Subcutaneous adipose tissue (tissue), 4 donors: ENCODE data around the gene DNAJC17. TPM values are rescaled to one million over a fixed set of nuclear protein-coding genes. Genes with fewer than 3 reads are reported as not detected.

Experiments
- total RNA-seq, 4 donors: library from RNA; depleted of rRNA; stranded (reverse); fragments of >200 nt; gene quantifications; one replicate each; pipeline ENCODE4 v1.1.0, GENCODE V29; 2016
- TF ChIP-seq, protein P1 (sequence below): fragments of 450-650 bp; IDR thresholded peaks from one replicate; pipeline ENCODE4 v1.5.1; 2016; ENCODE audit warnings: low read depth, mild to moderate bottlenecking, control low read depth, antibody characterized with exemption, moderate library complexity

DNAJC17 gene, protein sequence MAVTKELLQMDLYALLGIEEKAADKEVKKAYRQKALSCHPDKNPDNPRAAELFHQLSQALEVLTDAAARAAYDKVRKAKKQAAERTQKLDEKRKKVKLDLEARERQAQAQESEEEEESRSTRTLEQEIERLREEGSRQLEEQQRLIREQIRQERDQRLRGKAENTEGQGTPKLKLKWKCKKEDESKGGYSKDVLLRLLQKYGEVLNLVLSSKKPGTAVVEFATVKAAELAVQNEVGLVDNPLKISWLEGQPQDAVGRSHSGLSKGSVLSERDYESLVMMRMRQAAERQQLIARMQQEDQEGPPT
- 10 to 100 TPM; 12.1 to 33.9 (median 18.3) TPM for total RNA-seq

DNA sequence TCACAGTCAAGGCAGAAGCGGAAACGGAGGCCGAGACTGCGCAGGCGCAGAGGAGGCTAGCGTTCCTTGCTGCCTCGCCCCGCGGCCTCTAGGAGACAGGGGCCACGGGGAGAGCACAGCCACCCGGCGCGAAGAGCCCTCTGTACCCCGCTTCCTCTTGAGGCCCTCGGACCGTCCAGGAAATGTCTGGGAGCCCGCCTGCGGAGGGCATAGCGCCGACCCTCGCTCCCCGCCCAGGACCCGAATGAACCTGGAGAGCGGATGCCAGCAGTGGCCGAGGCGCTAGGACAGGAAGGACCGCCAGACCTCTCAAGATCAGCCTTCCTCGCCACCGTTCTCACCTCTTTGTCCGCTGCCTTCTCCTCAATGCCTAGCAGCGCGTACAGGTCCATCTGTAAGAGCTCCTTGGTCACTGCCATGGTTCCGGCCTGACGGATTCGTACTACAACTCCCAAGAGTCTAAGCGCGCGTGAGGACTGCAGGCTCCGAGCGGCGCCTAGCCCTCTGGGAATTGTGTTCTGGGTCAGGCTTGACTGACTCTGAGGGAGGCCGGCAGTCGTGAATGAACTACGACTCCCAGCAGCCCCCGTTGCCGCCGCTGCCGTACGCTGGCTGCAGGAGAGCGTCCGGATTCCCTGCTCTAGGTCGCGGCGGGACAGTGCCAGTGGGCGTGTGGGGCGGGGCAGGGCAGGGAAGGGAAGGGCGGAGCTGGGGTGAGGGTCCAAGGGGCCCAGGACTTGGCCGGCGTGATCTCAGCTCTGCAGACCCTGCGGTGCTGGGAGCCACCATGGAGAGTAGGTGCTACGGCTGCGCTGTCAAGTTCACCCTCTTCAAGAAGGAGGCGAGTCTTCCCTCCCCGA, at the start of gene DNAJC17, which contains the start of gene ZFYVE19:
DNAJC17 (minus strand) TSS at position 446 of the 860 bp plus-strand sequence; CDS start at position 419, 27 bp downstream.
ZFYVE19 (plus strand) TSS at position 62 of the 860 bp plus-strand sequence; CDS start at position 563, 501 bp downstream.
- TF ChIP-seq, protein P1, sequence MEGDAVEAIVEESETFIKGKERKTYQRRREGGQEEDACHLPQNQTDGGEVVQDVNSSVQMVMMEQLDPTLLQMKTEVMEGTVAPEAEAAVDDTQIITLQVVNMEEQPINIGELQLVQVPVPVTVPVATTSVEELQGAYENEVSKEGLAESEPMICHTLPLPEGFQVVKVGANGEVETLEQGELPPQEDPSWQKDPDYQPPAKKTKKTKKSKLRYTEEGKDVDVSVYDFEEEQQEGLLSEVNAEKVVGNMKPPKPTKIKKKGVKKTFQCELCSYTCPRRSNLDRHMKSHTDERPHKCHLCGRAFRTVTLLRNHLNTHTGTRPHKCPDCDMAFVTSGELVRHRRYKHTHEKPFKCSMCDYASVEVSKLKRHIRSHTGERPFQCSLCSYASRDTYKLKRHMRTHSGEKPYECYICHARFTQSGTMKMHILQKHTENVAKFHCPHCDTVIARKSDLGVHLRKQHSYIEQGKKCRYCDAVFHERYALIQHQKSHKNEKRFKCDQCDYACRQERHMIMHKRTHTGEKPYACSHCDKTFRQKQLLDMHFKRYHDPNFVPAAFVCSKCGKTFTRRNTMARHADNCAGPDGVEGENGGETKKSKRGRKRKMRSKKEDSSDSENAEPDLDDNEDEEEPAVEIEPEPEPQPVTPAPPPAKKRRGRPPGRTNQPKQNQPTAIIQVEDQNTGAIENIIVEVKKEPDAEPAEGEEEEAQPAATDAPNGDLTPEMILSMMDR: no peak

DNA sequence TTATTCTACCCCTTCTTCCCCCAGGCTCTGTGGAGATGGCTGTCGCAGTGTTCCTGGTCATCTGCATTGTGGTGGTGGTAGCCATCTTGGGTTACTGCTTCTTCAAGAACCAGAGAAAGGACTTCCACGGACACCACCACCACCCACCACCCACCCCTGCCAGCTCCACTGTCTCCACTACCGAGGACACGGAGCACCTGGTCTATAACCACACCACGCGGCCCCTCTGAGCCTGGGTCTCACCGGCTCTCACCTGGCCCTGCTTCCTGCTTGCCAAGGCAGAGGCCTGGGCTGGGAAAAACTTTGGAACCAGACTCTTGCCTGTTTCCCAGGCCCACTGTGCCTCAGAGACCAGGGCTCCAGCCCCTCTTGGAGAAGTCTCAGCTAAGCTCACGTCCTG, 49.5 kb upstream of the DNAJC17 start:
- TF ChIP-seq, protein P1: no peak

DNA sequence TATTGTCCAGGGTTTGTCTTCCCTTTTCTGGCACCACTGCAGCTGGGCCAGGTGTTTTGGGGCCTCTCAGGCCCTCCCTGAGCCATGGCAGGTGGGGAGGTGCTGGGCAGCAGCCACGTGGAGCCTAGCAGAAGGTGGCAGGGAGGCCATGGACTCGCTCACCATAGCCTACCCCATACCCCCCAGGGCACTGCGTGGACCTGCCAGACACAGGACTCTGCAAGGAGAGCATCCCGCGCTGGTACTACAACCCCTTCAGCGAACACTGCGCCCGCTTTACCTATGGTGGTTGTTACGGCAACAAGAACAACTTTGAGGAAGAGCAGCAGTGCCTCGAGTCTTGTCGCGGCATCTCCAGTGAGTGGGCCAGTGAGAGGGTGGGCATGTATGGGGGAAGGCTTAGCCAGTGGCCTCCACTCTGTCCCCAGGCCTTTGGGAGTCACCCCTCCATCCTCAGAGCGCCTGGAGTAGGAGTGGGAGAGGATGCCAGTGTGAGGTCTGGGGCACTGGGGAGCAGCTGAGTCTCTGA, 48.5 kb upstream of the DNAJC17 start:
- TF ChIP-seq, protein P1: no peak

DNA sequence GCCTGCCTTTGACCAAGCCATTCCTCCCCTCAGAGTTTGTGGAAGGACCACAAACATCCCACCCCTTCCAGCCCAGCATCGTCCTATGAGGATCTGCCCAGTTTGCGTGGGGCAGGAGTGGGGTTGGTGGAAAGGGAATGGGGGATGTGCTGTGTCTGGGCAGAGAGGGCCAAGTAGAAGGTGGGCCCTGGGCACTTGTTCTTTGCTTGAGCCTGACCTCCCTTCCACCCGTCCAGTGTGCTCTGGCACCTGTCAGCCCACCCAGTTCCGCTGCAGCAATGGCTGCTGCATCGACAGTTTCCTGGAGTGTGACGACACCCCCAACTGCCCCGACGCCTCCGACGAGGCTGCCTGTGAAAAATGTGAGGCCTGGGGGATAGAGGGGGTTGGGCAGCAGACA, 46.9 kb upstream of the DNAJC17 start:
- TF ChIP-seq, protein P1: no peak

DNA sequence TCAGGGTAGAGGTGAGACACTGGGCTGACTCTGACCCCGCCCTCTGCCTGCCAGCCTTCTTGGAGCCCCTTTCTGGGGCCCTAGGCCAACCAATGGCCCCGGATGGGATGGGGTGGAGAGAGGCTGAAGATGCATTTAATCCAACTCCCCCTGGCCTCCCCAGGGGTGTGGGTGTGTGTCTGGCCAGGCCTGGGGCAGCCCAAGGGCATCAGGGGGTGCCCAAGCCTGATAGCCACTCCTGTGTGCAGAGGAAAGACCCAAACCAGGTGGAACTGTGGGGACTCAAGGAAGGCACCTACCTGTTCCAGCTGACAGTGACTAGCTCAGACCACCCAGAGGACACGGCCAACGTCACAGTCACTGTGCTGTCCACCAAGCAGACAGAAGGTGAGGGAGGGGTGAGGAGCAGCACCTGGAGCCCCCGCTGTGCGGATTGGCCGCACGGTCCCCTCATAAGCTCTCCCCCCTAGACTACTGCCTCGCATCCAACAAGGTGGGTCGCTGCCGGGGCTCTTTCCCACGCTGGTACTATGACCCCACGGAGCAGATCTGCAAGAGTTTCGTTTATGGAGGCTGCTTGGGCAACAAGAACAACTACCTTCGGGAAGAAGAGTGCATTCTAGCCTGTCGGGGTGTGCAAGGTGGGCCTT, 46.1 kb upstream of the DNAJC17 start:
- TF ChIP-seq, protein P1: no peak

DNA sequence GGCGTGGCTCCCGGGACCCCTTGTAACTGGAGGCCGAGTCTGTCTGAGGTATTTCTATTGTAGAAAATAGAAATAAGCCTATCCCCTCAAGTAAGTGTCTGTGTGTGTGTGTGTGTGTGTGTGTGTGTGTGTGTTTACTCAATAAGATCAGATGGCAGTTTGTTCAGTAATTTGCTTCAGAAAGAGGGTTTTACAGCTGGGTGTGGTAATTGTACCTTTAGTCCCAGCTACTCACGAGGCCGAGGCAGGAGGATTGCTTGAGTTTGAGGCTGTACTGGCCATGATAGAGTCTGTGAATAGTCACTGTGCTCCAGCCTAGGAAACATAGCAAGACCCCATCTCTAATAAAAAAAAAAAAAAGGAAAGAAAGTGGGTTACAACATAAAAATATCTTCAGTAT, 45.3 kb upstream of the DNAJC17 start:
- TF ChIP-seq, protein P1: no peak
